Common myeloid progenitor, CD34-positive (primary cell): ENCODE measurements around the gene CD4.
A peak's percentile ranks its signal among the peaks of the same experiment; 100 is the strongest.
"Not testable (repeated sequence)": the region's sequence is repeated elsewhere in the genome, so short reads cannot be mapped to it uniquely, and the experiment has no call there.

ENCODE experiments used
- CTCF ChIA-PET: fragments of 350-600 bp; sonication (Branson Sonifier 250); formaldehyde crosslinking; loops from one replicate; lab custom pipeline; 2021; ENCODE audit warnings: antibody characterized with exemption; lab: Charles Lee
- POLR2A ChIA-PET: fragments of 350-600 bp; sonication (Branson Sonifier 250); formaldehyde crosslinking; loops from one replicate; lab custom pipeline; 2021; ENCODE audit warnings: antibody characterized with exemption; lab: Charles Lee
- DNase-seq, 3 donors: peaks; one replicate each; pipeline versions ENCODE4 v3.0.0 to v3.0.0-alpha.2; 2013
- H3K27ac ChIP-seq, 2 experiments: 1 replicate in 1 of 2; 2 replicates in 1 of 2; pipeline ENCODE4 v1.7.0; 2013; ENCODE audit warnings: inconsistent platforms in 2 of 2, low read length in 2 of 2, mild to moderate bottlenecking in 2 of 2, low read depth in 1 of 2, moderate library complexity in 1 of 2; ENCODE audit not compliant: severe bottlenecking in 2 of 2, insufficient read depth in 1 of 2, poor library complexity in 1 of 2
- H3K27me3 ChIP-seq, 5 experiments: replicated peaks in 2 of 5; 1 replicate in 3 of 5; 2 replicates in 2 of 5; pipeline versions ENCODE4 v1.6.1 to v1.7.0; 2013; ENCODE audit warnings: low read length in 4 of 5, mild to moderate bottlenecking in 2 of 5, moderate library complexity in 2 of 5, inconsistent platforms in 1 of 5; ENCODE audit not compliant: insufficient read depth in 5 of 5, control insufficient read depth in 4 of 5
- H3K36me3 ChIP-seq, 4 experiments: 1 replicate in 2 of 4; 2 replicates in 2 of 4; pipeline versions ENCODE4 v1.6.1 to v1.7.0; 2013; ENCODE audit warnings: low read length in 3 of 4, control low read depth in 1 of 4, mild to moderate bottlenecking in 1 of 4; ENCODE audit not compliant: control insufficient read depth in 4 of 4, insufficient read depth in 4 of 4
- H3K4me1 ChIP-seq, 4 experiments: 1 replicate in 3 of 4; 2 replicates in 1 of 4; pipeline versions ENCODE4 v1.6.1 to v1.7.1; 2013; ENCODE audit warnings: low read length in 3 of 4, mild to moderate bottlenecking in 3 of 4, control low read depth in 1 of 4, inconsistent platforms in 1 of 4, moderate library complexity in 1 of 4; ENCODE audit not compliant: control insufficient read depth in 4 of 4, insufficient read depth in 4 of 4; ENCODE audit errors: control extremely low read depth in 1 of 4
- H3K4me3 ChIP-seq, 7 experiments: 1 replicate in 4 of 7; 2 replicates in 3 of 7; pipeline versions ENCODE4 v1.5.1 to v1.7.0; 2013; ENCODE audit warnings: mild to moderate bottlenecking in 7 of 7, low read length in 6 of 7, moderate library complexity in 6 of 7, inconsistent platforms in 2 of 7, low read depth in 2 of 7, control low read depth in 1 of 7; ENCODE audit not compliant: insufficient read depth in 4 of 7, control insufficient read depth in 1 of 7; ENCODE audit errors: extremely low read depth in 1 of 7
- H3K9me3 ChIP-seq, 5 experiments: 1 replicate in 4 of 5; 2 replicates in 1 of 5; pipeline versions ENCODE4 v1.6.1 to v1.7.1; 2013; ENCODE audit warnings: low read length in 4 of 5, mild to moderate bottlenecking in 2 of 5, inconsistent platforms in 1 of 5, low read depth in 1 of 5, moderate library complexity in 1 of 5; ENCODE audit not compliant: control insufficient read depth in 4 of 5, insufficient read depth in 2 of 5; ENCODE audit errors: control extremely low read depth in 1 of 5
- WGBS: methylation state at CpG from one replicate; pipeline ENCODE4 v1.1.5; 2013; ENCODE audit not compliant: insufficient coverage; 5-methylcytosine and 5-hydroxymethylcytosine counted together

Gene CD4

DNA sequence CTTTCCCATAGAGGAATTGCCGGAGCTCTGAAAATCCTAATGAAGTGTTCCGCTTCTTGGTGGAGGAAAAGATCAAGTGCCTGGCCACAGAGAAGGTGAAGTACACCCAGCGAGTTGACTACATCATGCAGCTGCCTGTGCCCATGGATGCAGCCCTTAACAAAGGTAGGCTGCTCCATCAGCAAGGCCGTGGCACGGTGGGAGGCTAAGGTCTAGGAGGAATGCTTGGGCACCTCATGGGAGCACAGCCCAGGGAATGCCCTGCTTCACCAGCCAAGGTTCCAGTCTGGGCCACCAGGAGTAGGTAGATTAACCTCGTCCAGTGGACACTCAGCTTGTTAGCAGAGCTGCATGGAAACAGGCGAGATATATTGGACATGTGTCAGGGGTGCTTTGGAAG lies 71.6 kb downstream of the CD4 start:
- Histone ChIP-seq H3K36me3 (peaks cover 26 to 95% (median 81%) of the 10 kb centered on the region in 4 experiments), H3K27me3 (no peaks in the 10 kb centered on the region), H3K9me3 (no peaks in the 10 kb centered on the region), H3K4me1 (no peaks in the 10 kb centered on the region), H3K27ac (no peak overlapping the region), H3K4me3 (no peak overlapping the region)
- POLR2A ChIA-PET: no interaction called here
- DNase-seq: no peak
- 94% methylated on average over 7 of the region's 7 CpGs for WGBS
- CTCF ChIA-PET: interaction anchor here (1.5 to 1.6 kb wide), 2 partner anchors 9 to 11 kb away, joined by 6 to 9 read pairs; partner anchors contain the start of genes SPSB2 and USP5

DNA sequence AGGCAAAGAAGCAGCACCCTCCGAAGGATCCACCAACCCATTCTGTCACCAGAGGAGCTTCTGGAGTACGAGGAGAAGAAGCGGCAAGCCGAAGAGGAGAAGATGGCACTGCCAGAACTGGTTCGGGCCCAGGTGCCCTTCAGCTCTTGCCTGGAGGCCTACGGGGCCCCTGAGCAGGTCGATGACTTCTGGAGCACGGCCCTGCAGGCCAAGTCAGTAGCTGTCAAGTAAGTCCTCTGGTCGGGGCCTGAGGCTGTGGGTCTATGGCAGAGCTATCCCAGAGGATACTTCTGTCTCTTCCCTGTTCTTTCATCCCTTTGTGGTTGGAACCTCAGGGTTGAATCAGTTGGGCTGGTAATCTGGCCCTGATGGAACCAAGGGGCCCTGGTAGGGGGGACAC lies 72.1 kb downstream of the CD4 start:
- no peak overlapping the region for H3K27ac ChIP-seq
- H3K36me3 ChIP-seq: peaks cover 26 to 94% (median 80%) of the 10 kb centered on the region in 4 experiments
- WGBS: 96% methylated on average over 9 of the region's 9 CpGs
- no peaks in the 10 kb centered on the region for H3K9me3 ChIP-seq
- POLR2A ChIA-PET: no interaction called here
- no peaks in the 10 kb centered on the region for H3K27me3 ChIP-seq
- H3K4me1 ChIP-seq: peaks cover 0 to 2% (median 2%) of the 10 kb centered on the region in 4 experiments
- no peak for DNase-seq
- no peak overlapping the region for H3K4me3 ChIP-seq
- CTCF ChIA-PET: interaction anchor here (1.5 to 1.6 kb wide), 2 partner anchors 9 to 11 kb away, joined by 6 to 9 read pairs; partner anchors contain the start of genes SPSB2 and USP5

DNA sequence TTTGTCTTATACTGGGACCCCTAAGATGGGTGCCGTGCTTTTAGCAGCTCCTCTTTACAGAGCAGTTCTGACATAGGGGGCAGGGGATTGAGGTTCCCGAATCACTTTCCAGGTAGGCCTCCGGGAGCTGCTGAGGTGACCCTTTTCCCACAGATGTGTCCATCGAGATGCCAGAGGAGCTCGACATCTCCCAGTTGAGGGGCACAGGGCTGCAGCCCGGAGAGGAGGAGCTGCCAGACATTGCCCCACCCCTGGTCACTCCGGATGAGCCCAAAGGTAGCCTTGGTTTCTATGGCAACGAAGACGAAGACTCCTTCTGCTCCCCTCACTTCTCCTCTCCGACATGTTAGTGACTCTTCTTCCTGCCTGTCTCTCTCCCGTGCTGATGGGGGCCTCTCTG lies 73.7 kb downstream of the CD4 start:
- no peak overlapping the region for H3K4me3 ChIP-seq
- CTCF ChIA-PET: interaction anchor here (1.0 to 8.0 kb wide), 2 partner anchors 9 to 10 kb away, joined by 3 to 85 read pairs; partner anchors contain the start of genes CDCA3 and USP5
- peaks cover 0 to 14% (median 12%) of the 10 kb centered on the region in 4 experiments for H3K4me1 ChIP-seq
- no peak for DNase-seq
- WGBS: 97% methylated on average over 11 of the region's 11 CpGs
- no peaks in the 10 kb centered on the region for H3K9me3 ChIP-seq
- peaks cover 11 to 80% (median 67%) of the 10 kb centered on the region in 4 experiments for H3K36me3 ChIP-seq
- H3K27me3 ChIP-seq: no peaks in the 10 kb centered on the region
- POLR2A ChIA-PET: interaction anchor here (0.6 kb wide), 1 partner anchor 78 kb away, joined by 4 read pairs; no protein-coding TSS in a partner anchor
- H3K27ac ChIP-seq: no peak overlapping the region

DNA sequence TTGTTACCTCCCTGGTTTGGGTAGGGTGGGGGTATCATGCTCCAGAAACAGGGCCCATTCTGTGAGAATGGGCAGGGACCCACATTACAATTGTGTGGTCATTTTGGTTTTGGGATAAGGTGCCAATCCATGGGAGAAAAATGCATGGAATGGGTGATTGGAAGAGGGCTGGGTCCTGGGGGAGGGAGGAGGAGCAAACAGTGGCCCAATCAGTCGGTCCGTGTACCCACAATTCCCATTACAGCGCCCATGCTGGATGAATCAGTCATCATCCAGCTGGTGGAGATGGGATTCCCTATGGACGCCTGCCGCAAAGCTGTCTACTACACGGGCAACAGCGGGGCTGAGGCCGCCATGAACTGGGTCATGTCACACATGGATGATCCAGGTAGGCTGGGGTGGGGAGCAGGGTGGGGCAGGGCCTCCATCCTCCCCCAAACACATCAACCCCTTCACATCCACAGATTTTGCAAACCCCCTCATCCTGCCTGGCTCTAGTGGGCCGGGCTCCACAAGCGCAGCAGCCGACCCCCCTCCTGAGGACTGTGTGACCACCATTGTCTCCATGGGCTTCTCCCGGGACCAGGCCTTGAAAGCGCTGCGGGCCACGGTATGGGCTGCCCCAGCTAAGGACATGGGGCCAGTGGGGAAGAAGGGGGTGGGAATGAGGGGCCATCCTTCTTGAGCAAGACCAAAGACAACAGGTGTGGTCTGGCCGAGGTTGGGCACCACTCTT lies 74.4 kb downstream of the CD4 start:
- 99% methylated on average over 8 of the region's 16 CpGs for WGBS
- H3K36me3 ChIP-seq: peaks cover 9 to 73% (median 62%) of the 10 kb centered on the region in 4 experiments
- POLR2A ChIA-PET: interaction anchor here (0.6 kb wide), 1 partner anchor 77 kb away, joined by 4 read pairs; no protein-coding TSS in a partner anchor
- CTCF ChIA-PET: interaction anchor here (0.9 to 8.0 kb wide), 4 partner anchors 9 to 74 kb away, joined by 3 to 85 read pairs (median 3); partner anchors contain the start of genes CDCA3 and USP5
- H3K4me1 ChIP-seq: peaks cover 7 to 21% (median 19%) of the 10 kb centered on the region in 4 experiments
- no peak overlapping the region for H3K27ac ChIP-seq
- H3K9me3 ChIP-seq: no peaks in the 10 kb centered on the region
- H3K27me3 ChIP-seq: no peaks in the 10 kb centered on the region
- no peak for DNase-seq
- H3K4me3 ChIP-seq: no peak overlapping the region

DNA sequence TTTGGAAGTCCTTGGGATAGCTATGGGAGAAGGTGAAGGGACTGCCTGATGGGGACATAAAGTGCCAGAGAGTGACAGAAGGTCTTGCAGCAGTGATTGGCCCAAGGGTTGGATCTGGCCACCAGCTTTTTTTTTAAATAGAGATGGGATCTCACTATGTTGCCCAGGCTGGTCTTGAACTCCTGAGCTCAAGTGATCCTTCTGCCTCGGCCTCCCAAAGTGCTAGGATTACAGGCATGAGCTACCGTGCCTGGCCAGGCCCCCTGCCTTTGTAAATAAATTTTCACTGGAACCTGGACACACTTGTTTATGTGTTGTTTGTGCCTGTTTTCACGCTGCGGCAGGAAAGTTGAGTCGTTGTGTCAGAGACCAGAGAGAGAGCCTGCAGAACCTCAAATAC lies 76.0 kb downstream of the CD4 start:
- Histone ChIP-seq H3K36me3 (peaks cover 11 to 74% (median 59%) of the 10 kb centered on the region in 4 experiments), H3K4me1 (peaks cover 8 to 32% (median 28%) of the 10 kb centered on the region in 4 experiments)
- DNase-seq, H3K9me3 ChIP-seq, H3K4me3 ChIP-seq, H3K27me3 ChIP-seq, H3K27ac ChIP-seq, POLR2A ChIA-PET: not testable (repeated sequence)
- CTCF ChIA-PET: interaction anchor here (0.6 to 8.0 kb wide), 6 partner anchors 11 to 246 kb away, joined by 3 to 85 read pairs (median 3); partner anchors contain the start of genes CDCA3, MLF2 and USP5
- WGBS: 96% methylated on average over 5 of the region's 5 CpGs

DNA sequence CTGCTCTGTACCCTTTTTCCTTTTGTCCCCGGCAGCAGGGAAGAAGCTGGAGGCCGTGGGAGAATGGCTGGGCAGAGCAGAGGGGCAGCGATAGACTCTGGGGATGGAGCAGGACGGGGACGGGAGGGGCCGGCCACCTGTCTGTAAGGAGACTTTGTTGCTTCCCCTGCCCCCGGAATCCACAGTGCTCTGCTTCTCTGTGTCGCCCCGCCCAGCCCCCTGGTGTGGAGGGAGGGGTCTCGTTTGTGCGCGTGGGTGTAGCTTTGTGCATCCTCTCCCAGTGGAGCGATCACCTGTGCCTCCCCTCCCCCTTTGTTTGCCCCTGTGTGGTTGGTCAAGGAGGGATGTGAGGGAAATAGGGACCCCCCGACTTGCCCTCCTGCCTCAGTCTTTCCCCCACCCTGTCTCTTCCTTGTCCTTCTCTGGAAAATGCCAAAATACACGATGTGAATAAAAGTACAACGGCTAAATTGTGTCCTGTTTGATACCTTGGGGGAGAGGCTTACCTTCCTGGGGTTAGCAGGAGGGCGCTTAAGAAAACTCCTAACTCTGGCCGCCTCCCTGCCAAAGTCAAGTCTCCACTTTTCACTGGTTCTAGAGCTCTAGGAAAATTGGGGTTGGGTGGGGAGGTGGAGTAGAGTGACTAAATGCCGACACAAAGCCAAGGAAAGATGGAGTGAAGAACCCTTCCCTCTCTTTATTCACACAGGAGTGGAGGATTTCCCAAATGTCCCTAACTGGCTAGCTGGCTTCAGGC lies 77.0 kb downstream of the CD4 start:
- Histone ChIP-seq H3K9me3 (no peaks in the 10 kb centered on the region), H3K27me3 (no peaks in the 10 kb centered on the region), H3K4me3 (peak overlapping the region; percentile 9 to 89 (median 66)), H3K36me3 (peaks cover 4 to 74% (median 59%) of the 10 kb centered on the region in 4 experiments), H3K27ac (peak overlapping the region in 1 of 2 experiments; percentile 80), H3K4me1 (peaks cover 8 to 42% (median 34%) of the 10 kb centered on the region in 4 experiments)
- DNase-seq: no peak
- ChIA-PET POLR2A (interaction anchor here (0.5 to 3.7 kb wide), 5 partner anchors 12 to 78 kb away, joined by 6 to 21 read pairs (median 6); partner anchors contain the start of genes C12orf57, CDCA3, RNU7-1 and USP5), CTCF (interaction anchor here (0.9 to 9.4 kb wide), 7 partner anchors 12 to 245 kb away, joined by 3 to 105 read pairs (median 3); partner anchors contain the start of genes CDCA3, LRRC23 and USP5)
- 91% methylated on average over 6 of the region's 19 CpGs for WGBS
